ENCODE measurements around the gene CIBAR2.

Gene CIBAR2

GRCh38 chr16:85083051-85083639 lies 29.1 kb downstream of the CIBAR2 start:
- DNase-seq (ENCODE audit: low read depth): no peak

GRCh38 chr16:85082173-85083050 lies 29.9 kb downstream of the CIBAR2 start:
- DNase-seq (ENCODE audit: low read depth): no peak

- DNase-seq (ENCODE audit: low read depth): no peak
Observed at GRCh38 chr16:85081765-85082164, 30.5 kb downstream of the CIBAR2 start.

GRCh38 chr16:85081038-85081437 lies 31.2 kb downstream of the CIBAR2 start:
- no peak for DNase-seq (ENCODE audit: low read depth)

GRCh38 chr16:85079785-85080570 lies 32.3 kb downstream of the CIBAR2 start:
- no peak for DNase-seq (ENCODE audit: low read depth)

GRCh38 chr16:85078952-85079351 lies 33.3 kb downstream of the CIBAR2 start:
- DNase-seq (ENCODE audit: low read depth): no peak

GRCh38 chr16:85078226-85078625 lies 34.0 kb downstream of the CIBAR2 start:
- no peak for DNase-seq (ENCODE audit: low read depth)

- DNase-seq (ENCODE audit: low read depth): no peak
Observed at GRCh38 chr16:85077576-85078125, 34.6 kb downstream of the CIBAR2 start.

- no peak for DNase-seq (ENCODE audit: low read depth)
Observed at GRCh38 chr16:85077039-85077438, 35.2 kb downstream of the CIBAR2 start.

GRCh38 chr16:85075236-85075924 lies 36.9 kb downstream of the CIBAR2 start:
- DNase-seq (ENCODE audit: low read depth): no peak

GRCh38 chr16:85074225-85074914 lies 37.9 kb downstream of the CIBAR2 start:
- DNase-seq (ENCODE audit: low read depth): no peak

- DNase-seq (ENCODE audit: low read depth): no peak
Observed at GRCh38 chr16:85072947-85073346, 39.3 kb downstream of the CIBAR2 start.

- DNase-seq (ENCODE audit: low read depth): no peak
Observed at GRCh38 chr16:85072076-85072860, 40.0 kb downstream of the CIBAR2 start.

- DNase-seq (ENCODE audit: low read depth): no peak
Observed at GRCh38 chr16:85069171-85069570, 43.1 kb downstream of the CIBAR2 start.

- no peak for DNase-seq (ENCODE audit: low read depth)
Observed at GRCh38 chr16:85068746-85069145, 43.5 kb downstream of the CIBAR2 start.

GRCh38 chr16:85067426-85067825 lies 44.8 kb downstream of the CIBAR2 start:
- no peak for DNase-seq (ENCODE audit: low read depth)

GRCh38 chr16:85067024-85067423 lies 45.2 kb downstream of the CIBAR2 start:
- no peak for DNase-seq (ENCODE audit: low read depth)

GRCh38 chr16:85066346-85066885 lies 45.9 kb downstream of the CIBAR2 start:
- no peak for DNase-seq (ENCODE audit: low read depth)

- DNase-seq (ENCODE audit: low read depth): no peak
Observed at GRCh38 chr16:85065099-85065498, 47.2 kb downstream of the CIBAR2 start.

GRCh38 chr16:85064186-85064585 lies 48.1 kb downstream of the CIBAR2 start:
- no peak for DNase-seq (ENCODE audit: low read depth)

Measured in stimulated activated CD8-positive, alpha-beta memory T cell treated with anti-CD3 and anti-CD28 coated beads, Interleukin-7, amount 100 ng/mL, for 24 hours (primary cell).